ENCODE data around the gene FAM25G.

The FAM25G gene

DNA sequence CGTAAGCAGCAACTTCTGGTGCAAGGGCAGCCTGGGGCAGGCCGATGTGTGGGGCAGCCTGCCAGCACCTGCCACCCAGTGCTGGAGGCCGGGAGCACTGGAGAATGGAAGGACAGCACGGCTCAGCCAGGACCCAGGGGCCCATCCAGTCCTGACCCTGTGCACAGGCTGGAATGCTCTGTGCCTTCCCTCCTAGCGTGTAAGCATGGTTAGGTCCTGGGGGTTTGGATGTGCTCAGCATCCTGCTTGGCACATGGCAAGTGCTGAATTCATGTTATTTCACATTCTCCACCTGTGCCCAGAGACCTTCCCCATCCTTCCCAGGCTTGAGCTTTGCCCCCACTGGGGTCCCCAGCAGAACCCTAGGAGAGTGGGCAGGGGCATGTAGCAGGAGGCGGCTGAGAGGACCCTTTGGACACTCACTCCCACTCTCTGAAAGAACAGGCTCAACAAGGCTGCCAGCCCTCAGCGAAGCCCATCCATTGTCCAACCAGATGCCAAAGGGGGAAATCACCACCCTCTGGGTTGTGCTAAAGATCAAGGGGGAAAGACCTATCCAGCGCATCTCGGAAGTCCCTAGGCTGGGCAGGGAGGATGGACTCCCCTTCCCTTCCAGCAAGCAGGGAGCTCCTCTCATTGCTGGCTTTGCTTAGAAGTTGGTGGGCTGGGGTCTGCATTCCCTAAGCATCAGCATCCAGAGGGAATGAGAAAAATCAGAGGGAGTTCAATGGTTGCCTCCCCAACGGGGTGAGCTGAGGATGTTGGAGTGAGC is 37.3 kb downstream of the FAM25G start:
- no peak overlapping the region for H2AFZ ChIP-seq
- H3K4me1 ChIP-seq: no peaks in the 10 kb centered on the region
- TF ChIP-seq, protein P1, sequence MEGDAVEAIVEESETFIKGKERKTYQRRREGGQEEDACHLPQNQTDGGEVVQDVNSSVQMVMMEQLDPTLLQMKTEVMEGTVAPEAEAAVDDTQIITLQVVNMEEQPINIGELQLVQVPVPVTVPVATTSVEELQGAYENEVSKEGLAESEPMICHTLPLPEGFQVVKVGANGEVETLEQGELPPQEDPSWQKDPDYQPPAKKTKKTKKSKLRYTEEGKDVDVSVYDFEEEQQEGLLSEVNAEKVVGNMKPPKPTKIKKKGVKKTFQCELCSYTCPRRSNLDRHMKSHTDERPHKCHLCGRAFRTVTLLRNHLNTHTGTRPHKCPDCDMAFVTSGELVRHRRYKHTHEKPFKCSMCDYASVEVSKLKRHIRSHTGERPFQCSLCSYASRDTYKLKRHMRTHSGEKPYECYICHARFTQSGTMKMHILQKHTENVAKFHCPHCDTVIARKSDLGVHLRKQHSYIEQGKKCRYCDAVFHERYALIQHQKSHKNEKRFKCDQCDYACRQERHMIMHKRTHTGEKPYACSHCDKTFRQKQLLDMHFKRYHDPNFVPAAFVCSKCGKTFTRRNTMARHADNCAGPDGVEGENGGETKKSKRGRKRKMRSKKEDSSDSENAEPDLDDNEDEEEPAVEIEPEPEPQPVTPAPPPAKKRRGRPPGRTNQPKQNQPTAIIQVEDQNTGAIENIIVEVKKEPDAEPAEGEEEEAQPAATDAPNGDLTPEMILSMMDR (IDR thresholded peaks at IDR 0.05): no peak
- no peaks in the 10 kb centered on the region for H3K79me2 ChIP-seq
- no peaks in the 10 kb centered on the region for H3K36me3 ChIP-seq (ENCODE audit: control insufficient read depth, insufficient read depth, low read length)
- no peak overlapping the region for H3K27ac ChIP-seq
- H3K4me2 ChIP-seq (ENCODE audit: low read length): no peak overlapping the region
- H3K9me3 ChIP-seq (ENCODE audit: control insufficient read depth, low read length): no peaks in the 10 kb centered on the region
- H3K27me3 ChIP-seq (ENCODE audit: control insufficient read depth, insufficient read depth, low read length): no peaks in the 10 kb centered on the region
- H3K9ac ChIP-seq: no peak overlapping the region
- no peak overlapping the region for H3K4me3 ChIP-seq (ENCODE audit: low read depth, low read length)

DNA sequence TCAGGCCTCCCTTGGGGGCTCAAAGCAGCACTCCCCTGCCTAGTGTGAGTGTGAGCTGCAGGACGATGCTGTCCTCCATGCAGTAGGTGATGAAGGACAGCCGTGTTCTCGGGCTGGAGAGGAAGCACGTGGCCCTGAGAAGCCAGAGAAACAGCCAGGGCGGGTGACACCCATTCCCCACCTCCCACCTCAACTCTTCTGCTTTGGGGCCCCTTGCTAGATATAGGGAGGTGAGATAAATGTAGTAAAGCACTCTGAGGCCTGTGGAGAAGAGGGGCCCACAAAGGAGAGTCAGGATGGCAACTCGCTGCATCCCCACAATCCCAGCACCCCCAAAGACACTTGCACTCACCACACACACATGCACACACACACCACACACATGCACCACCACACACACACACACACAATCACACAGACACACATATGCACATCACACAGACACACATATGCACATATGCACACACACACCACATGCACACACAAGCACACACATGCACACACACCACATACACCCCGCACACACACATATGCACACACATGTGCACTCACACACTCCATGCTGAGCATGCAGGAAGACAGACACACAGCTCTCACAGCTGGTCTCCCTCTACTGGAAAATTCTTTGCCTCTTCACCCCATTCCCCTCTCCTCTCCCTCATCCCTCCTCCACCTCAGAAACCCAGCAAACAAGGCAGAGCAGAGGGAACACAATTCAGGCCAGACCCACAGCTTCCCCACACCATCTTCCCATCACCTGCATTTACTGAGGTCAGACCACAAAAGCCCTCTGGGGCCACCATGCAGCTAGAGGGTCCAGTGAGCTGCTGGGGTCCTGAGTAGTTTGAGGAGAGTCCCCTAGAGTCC is 38.1 kb downstream of the FAM25G start:
- no peak overlapping the region for H3K9ac ChIP-seq
- no peaks in the 10 kb centered on the region for H3K79me2 ChIP-seq
- no peak overlapping the region for H2AFZ ChIP-seq
- H3K4me1 ChIP-seq: no peaks in the 10 kb centered on the region
- no peak overlapping the region for H3K4me2 ChIP-seq (ENCODE audit: low read length)
- TF ChIP-seq, protein P1 (IDR thresholded peaks at IDR 0.05): no peak
- no peaks in the 10 kb centered on the region for H3K36me3 ChIP-seq (ENCODE audit: control insufficient read depth, insufficient read depth, low read length)
- H3K27me3 ChIP-seq (ENCODE audit: control insufficient read depth, insufficient read depth, low read length): no peaks in the 10 kb centered on the region
- no peaks in the 10 kb centered on the region for H3K9me3 ChIP-seq (ENCODE audit: control insufficient read depth, low read length)
- H3K4me3 ChIP-seq (ENCODE audit: low read depth, low read length): no peak overlapping the region
- H3K27ac ChIP-seq: no peak overlapping the region

DNA sequence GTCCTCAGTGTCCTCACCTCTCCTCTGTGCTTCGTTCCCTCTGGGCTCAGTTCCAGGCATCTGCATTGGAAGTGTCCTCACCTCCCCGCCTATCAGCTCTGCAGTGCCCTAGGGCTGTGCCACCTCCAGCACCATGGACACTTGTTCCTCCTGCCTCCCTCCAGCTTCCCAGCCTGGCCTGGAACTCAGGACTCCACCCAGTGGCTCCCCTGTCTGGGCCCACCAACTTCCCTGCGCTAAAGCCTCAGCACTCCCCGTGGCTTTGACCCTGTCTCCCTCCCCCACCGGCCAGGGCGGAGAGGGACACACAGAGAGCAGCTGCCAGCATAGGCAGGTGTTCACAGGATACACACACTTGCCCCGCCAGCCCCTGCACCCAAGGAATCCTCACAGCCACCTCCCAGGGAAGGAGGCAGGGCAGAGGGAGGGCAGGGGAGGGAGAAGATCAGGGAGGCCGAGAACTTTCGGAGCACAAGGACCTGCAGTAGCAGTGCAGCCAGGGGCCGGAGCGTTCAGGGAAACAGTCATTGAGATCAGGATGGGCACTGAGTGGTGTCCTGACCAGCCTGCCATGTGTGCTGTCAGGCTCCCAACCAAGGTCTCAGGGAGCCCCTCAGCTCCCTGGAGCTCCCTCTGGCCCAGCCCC is 38.9 kb downstream of the FAM25G start:
- no peak overlapping the region for H3K9ac ChIP-seq
- TF ChIP-seq, protein P1 (IDR thresholded peaks at IDR 0.05): no peak
- no peak overlapping the region for H3K4me3 ChIP-seq (ENCODE audit: low read depth, low read length)
- H3K4me1 ChIP-seq: no peaks in the 10 kb centered on the region
- no peak overlapping the region for H3K27ac ChIP-seq
- H2AFZ ChIP-seq: no peak overlapping the region
- no peaks in the 10 kb centered on the region for H3K27me3 ChIP-seq (ENCODE audit: control insufficient read depth, insufficient read depth, low read length)
- H3K36me3 ChIP-seq (ENCODE audit: control insufficient read depth, insufficient read depth, low read length): no peaks in the 10 kb centered on the region
- H3K9me3 ChIP-seq (ENCODE audit: control insufficient read depth, low read length): no peaks in the 10 kb centered on the region
- H3K79me2 ChIP-seq: no peaks in the 10 kb centered on the region
- H3K4me2 ChIP-seq (ENCODE audit: low read length): no peak overlapping the region

DNA sequence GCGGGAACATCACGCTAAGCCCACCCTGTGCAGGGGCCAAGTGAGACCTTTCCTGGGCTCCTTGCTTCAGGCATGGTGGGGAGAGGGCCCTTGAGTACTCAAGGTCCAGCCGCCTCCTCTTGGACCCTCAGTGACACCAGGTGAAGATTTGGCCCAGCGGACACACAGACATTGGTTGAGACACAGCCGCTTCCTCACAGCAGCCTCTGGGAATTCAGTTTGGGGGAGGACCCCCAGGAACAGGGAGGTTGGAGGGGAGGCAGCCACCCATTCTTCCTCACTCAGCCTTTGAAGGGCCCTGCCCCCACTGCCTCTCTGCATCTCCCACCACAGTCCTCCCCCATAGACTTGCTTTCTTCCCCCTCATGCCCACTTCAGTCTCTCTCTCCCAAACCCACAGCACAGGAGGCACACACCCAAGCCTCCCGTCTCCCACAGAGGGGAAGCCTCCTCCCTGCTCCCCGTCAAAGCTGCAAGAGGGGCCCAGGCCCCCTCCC is 39.5 kb downstream of the FAM25G start:
- no peak overlapping the region for H3K27ac ChIP-seq
- H3K79me2 ChIP-seq: no peaks in the 10 kb centered on the region
- H3K36me3 ChIP-seq (ENCODE audit: control insufficient read depth, insufficient read depth, low read length): no peaks in the 10 kb centered on the region
- H3K4me1 ChIP-seq: no peaks in the 10 kb centered on the region
- H2AFZ ChIP-seq: no peak overlapping the region
- no peak overlapping the region for H3K9ac ChIP-seq
- H3K27me3 ChIP-seq (ENCODE audit: control insufficient read depth, insufficient read depth, low read length): no peaks in the 10 kb centered on the region
- no peaks in the 10 kb centered on the region for H3K9me3 ChIP-seq (ENCODE audit: control insufficient read depth, low read length)
- no peak overlapping the region for H3K4me2 ChIP-seq (ENCODE audit: low read length)
- TF ChIP-seq, protein P1 (IDR thresholded peaks at IDR 0.05): no peak
- H3K4me3 ChIP-seq (ENCODE audit: low read depth, low read length): no peak overlapping the region
